Bronchial epithelial cell (primary cell): ENCODE results near the gene TAPBPL. TPM values are rescaled to one million over a fixed set of nuclear protein-coding genes. Genes with fewer than 3 reads are reported as not detected.

Experiments used
- DNase-seq: peaks from one replicate; pipeline ENCODE4 v3.0.0-alpha.2; 2010; ENCODE audit warnings: low read depth
- FAIRE-seq: peaks from 2 replicates; lab custom pipeline; 2011; peaks lifted over from hg19 to GRCh38; lab: Jason Lieb, UNC
- H3K27me3 ChIP-seq: 2 replicates; pipeline ENCODE4 v1.5.1; 2011; ENCODE audit warnings: low read length; ENCODE audit not compliant: control insufficient read depth, insufficient read depth
- H3K36me3 ChIP-seq: 2 replicates; pipeline ENCODE4 v1.5.1; 2011; ENCODE audit warnings: low read length; ENCODE audit not compliant: control insufficient read depth, insufficient read depth
- H3K4me3 ChIP-seq: 2 replicates; pipeline ENCODE4 v1.5.1; 2011; ENCODE audit warnings: mild to moderate bottlenecking, low read depth, low read length, control low read depth
- total RNA-seq: library from RNA; depleted of rRNA; stranded (reverse); fragments of >200 nt; gene quantifications from 2 replicates; pipeline ENCODE4 v1.2.1, GENCODE V29; 2014
- TF ChIP-seq, protein P1 (sequence below): IDR thresholded peaks from 2 replicates; pipeline ENCODE4 v1.5.1; 2011; ENCODE audit warnings: mild to moderate bottlenecking, moderate library complexity, low read length, control low read depth, inconsistent platforms; ENCODE audit not compliant: insufficient read depth, severe bottlenecking

Gene TAPBPL
- total RNA-seq, 1 donor from 2014 or later = 1.8 TPM

DNA sequence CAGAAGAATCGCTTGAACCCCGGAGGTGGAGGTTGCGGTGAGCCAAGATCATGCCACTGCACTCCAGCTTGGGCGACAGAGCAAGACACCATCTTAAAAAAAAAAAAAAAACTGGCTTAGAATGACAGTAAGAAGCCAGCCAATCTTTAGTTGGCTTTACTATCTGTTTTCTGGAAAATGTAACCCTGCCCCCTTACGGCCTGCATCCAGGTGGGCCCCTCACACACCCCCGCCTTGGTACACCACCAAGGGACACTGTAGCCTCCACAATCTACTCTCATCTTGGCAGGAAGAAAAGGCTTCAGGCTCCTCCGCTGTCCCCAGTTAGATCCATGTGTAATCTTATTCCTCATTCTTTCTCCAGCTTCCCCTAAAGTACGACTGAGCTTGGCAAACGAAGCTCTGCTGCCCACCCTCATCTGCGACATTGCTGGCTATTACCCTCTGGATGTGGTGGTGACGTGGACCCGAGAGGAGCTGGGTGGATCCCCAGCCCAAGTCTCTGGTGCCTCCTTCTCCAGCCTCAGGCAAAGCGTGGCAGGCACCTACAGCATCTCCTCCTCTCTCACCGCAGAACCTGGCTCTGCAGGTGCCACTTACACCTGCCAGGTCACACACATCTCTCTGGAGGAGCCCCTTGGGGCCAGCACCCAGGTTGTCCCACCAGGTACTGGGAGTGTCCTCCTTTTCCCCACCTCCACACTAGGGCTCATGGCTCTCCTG is 6.6 kb downstream of the TAPBPL start:
- no peak overlapping the region for H3K4me3 ChIP-seq
- FAIRE-seq = no peak
- H3K36me3 ChIP-seq = peaks cover 24% of the 10 kb centered on the region
- DNase-seq = no peak
- no peaks in the 10 kb centered on the region for H3K27me3 ChIP-seq
- TF ChIP-seq, protein P1, sequence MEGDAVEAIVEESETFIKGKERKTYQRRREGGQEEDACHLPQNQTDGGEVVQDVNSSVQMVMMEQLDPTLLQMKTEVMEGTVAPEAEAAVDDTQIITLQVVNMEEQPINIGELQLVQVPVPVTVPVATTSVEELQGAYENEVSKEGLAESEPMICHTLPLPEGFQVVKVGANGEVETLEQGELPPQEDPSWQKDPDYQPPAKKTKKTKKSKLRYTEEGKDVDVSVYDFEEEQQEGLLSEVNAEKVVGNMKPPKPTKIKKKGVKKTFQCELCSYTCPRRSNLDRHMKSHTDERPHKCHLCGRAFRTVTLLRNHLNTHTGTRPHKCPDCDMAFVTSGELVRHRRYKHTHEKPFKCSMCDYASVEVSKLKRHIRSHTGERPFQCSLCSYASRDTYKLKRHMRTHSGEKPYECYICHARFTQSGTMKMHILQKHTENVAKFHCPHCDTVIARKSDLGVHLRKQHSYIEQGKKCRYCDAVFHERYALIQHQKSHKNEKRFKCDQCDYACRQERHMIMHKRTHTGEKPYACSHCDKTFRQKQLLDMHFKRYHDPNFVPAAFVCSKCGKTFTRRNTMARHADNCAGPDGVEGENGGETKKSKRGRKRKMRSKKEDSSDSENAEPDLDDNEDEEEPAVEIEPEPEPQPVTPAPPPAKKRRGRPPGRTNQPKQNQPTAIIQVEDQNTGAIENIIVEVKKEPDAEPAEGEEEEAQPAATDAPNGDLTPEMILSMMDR = no peak

DNA sequence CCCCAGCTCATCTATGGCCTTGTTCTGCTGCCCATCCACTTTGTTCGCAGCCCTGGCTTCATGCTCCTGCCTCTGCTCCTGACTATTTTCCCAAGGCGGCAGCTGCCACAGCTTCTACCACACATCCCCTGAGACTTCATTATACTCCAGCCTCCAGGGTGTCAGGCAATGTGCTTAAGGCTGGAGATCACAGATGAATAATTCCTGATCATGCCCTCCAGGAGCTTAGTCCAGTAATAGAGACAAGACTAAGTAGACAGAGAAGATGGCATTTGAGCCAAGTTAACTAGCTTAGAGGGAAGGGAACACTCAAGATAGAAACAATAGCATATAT is 7.1 kb downstream of the TAPBPL start:
- H3K36me3 ChIP-seq = peaks cover 24% of the 10 kb centered on the region
- FAIRE-seq = no peak

DNA sequence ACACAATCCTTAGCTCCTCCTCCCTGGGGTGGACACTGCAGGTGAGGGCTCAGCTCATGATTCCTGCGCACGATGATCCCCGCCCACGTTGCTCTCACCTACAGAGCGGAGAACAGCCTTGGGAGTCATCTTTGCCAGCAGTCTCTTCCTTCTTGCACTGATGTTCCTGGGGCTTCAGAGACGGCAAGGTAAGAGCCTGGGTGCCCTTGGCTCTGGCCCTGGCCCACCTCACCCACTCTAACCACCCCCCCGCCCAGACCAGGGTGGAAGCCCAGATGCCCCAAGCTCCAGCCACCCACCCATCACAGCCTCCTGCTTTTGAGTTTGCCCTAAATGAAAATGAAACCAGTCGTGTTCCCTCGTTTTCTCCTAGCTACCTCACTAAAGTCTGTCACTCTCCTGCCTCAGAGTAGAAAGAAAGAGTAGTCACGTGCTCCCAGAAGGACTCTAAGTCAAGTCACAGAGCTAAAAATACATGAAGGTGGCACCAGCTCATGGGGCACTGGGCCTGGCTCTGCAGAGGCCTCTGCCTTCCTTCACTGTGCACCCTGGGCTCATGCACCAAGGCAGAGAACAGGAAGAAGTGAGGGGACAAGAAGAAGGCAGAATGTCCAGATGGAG is 9.0 kb downstream of the TAPBPL start:
- DNase-seq (no peak), FAIRE-seq (no peak)
- TF ChIP-seq, protein P1 = no peak
- Histone ChIP-seq H3K27me3 (no peaks in the 10 kb centered on the region), H3K4me3 (no peak overlapping the region), H3K36me3 (peaks cover 27% of the 10 kb centered on the region)

More for the DNA sequence above, 7.1 kb downstream of the TAPBPL start:
- H3K27me3 ChIP-seq = no peaks in the 10 kb centered on the region
- TF ChIP-seq, protein P1 = no peak
- no peak overlapping the region for H3K4me3 ChIP-seq
- no peak for DNase-seq

DNA sequence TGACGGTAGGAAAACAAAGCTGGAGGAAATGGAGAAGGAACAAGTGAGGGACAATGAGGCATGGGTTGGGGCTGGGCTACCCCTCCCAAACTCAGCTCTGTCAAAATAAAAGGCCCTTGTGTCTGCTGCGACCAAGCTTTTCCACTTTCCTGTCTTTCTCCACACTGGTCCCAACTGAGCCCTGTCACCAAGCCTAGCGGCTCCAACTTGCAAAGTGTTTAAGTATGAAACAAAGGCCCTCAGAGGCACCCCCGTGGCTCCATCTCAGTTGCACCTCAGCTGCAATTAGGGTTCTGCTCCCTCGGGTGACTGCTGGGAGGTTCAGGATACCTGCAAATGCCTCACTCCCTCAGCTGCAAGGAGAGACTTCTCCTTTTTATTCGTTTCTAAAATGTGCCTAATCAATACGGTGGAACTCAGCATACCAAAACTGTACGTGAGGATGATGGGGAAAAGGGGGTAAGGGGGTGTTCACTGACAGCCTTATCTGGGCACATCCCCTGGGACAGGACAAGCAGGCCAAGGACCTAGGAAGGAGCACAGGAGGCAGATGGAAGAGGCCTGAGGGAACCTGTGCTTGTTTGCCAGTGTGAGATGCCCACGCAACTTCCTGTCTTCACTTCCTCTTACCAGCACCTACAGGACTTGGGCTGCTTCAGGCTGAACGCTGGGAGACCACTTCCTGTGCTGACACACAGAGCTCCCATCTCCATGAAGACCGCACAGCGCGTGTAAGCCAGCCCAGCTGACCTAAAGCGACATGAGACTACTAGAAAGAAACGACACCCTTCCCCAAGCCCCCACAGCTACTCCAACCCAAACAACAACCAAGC is 9.8 kb downstream of the TAPBPL start:
- DNase-seq = peak; percentile 63
- TF ChIP-seq, protein P1 = no peak
- Histone ChIP-seq H3K27me3 (no peaks in the 10 kb centered on the region), H3K4me3 (no peak overlapping the region), H3K36me3 (peaks cover 27% of the 10 kb centered on the region)
- no peak for FAIRE-seq

DNA sequence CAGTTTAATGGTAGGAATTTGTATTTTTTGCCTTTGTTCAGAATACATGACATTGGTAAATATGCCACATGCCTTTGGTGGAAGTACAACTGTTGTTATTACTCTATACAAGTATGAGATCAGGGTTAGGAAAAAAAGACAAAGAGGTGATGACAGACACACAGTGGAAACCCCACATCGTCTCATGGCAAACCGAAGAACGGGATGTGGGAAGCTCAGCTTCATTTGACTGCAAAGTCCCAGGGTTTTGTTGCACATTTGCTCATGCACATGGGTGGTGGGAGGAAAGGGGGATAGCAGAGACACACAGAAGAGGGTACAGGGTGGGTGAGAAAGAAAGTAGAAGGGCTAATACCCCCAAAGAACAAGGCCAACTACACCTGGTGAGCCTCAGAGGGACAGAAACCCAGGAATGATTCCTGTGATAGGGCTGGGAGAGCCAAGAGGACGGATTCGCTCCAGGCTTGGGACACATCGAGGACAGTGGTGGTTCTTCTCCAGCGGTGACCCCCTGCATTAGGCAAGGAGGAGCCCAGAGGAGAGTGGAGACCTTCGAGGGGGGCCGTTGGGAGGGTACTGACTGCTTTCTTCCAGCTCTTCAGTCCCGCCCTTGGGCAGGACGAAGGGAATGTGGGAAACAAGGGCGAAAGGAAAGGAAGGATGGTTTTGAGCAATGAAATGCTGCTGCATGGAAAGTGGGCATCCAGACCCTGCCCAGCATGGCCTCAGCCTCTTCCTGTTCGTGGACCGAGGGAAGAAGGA is 10.6 kb downstream of the TAPBPL start:
- TF ChIP-seq, protein P1 = no peak
- no peaks in the 10 kb centered on the region for H3K27me3 ChIP-seq
- FAIRE-seq = no peak
- H3K4me3 ChIP-seq = no peak overlapping the region
- no peak for DNase-seq
- H3K36me3 ChIP-seq = peaks cover 23% of the 10 kb centered on the region
